OCI-LY7 (cell line): Measurements from ENCODE around the gene FUT2. TPM values are rescaled to one million over a fixed set of nuclear protein-coding genes. Genes with fewer than 3 reads are reported as not detected.

Source experiments
- Bru-seq: library from RNA; stranded (reverse); fragments of 400-500 nt; gene quantifications from one replicate; lab custom pipeline; 2021; lab: Mats Ljungman, UMichigan
- BruChase-seq, 2 experiments: library from RNA; stranded (reverse); fragments of 400-500 nt; gene quantifications; one replicate each; lab custom pipeline; 2021; lab: Mats Ljungman, UMichigan
- BruUV-seq: library from RNA; stranded (reverse); fragments of 400-500 nt; replicated peaks from 2 replicates; lab custom pipeline; 2021; lab: Mats Ljungman, UMichigan
- CTCF ChIA-PET: fragments of 300-600 bp; sonication (Branson Sonifier 250); formaldehyde crosslinking; loops from one replicate; lab custom pipeline; 2022; ENCODE audit warnings: antibody characterized with exemption; ENCODE audit not compliant: unreplicated experiment; lab: Charles Lee
- POLR2A ChIA-PET: fragments of 300-600 bp; sonication (Branson Sonifier 250); formaldehyde crosslinking; loops from one replicate; lab custom pipeline; 2022; ENCODE audit warnings: antibody characterized with exemption; lab: Charles Lee
- DNase-seq: peaks from one replicate; pipeline ENCODE4 v3.0.0-alpha.2; 2015; ENCODE audit warnings: low spot score
- H2AFZ ChIP-seq: fragments of 200-600 bp; sonication (generic), shearing (Covaris generic); 2 replicates; pipeline ENCODE4 v1.6.1; 2014; ENCODE audit warnings: mild to moderate bottlenecking, antibody characterized with exemption, low read length, moderate library complexity
- H3K27ac ChIP-seq: fragments of 200-600 bp; sonication (generic); 2 replicates; pipeline ENCODE4 v1.5.1; 2014; ENCODE audit warnings: mixed run types, low read depth, mild to moderate bottlenecking, moderate library complexity, low read length, inconsistent platforms; ENCODE audit not compliant: poor library complexity, severe bottlenecking
- H3K36me3 ChIP-seq: fragments of 200-600 bp; sonication (generic); 2 replicates; pipeline ENCODE4 v1.6.1; 2014; ENCODE audit warnings: mild to moderate bottlenecking, antibody characterized with exemption, low read length, moderate library complexity, mixed read lengths; ENCODE audit not compliant: insufficient read depth
- H3K4me1 ChIP-seq: fragments of 200-600 bp; sonication (generic); 2 replicates; pipeline ENCODE4 v1.5.1; 2014; ENCODE audit warnings: mild to moderate bottlenecking, low read length; ENCODE audit not compliant: insufficient read depth, poor library complexity, severe bottlenecking
- H3K4me2 ChIP-seq: fragments of 200-600 bp; sonication (generic); 2 replicates; pipeline ENCODE4 v1.6.1; 2014; ENCODE audit warnings: mild to moderate bottlenecking, low read length
- H3K4me3 ChIP-seq: fragments of 200-600 bp; sonication (generic); 2 replicates; pipeline ENCODE4 v1.5.1; 2014; ENCODE audit warnings: mild to moderate bottlenecking, low read depth, low read length; ENCODE audit not compliant: poor library complexity, severe bottlenecking
- H3K79me2 ChIP-seq: fragments of 200-600 bp; sonication (generic); 2 replicates; pipeline ENCODE4 v1.6.1; 2016; ENCODE audit warnings: low read depth, mild to moderate bottlenecking, low read length, moderate library complexity, mixed read lengths; ENCODE audit not compliant: insufficient read depth
- H3K9me2 ChIP-seq: fragments of 200-600 bp; sonication (generic); 2 replicates; pipeline ENCODE4 v1.6.1; 2016; ENCODE audit warnings: mild to moderate bottlenecking, low read length, mixed read lengths; ENCODE audit not compliant: insufficient read depth
- H3K9me3 ChIP-seq: fragments of 200-600 bp; sonication (generic); 2 replicates; pipeline ENCODE4 v1.6.1; 2014; ENCODE audit warnings: mild to moderate bottlenecking, mixed run types, low read length, mixed read lengths
- H4K20me1 ChIP-seq: fragments of 200-600 bp; sonication (generic); 2 replicates; pipeline ENCODE4 v1.6.1; 2014; ENCODE audit warnings: mild to moderate bottlenecking, antibody characterized with exemption, low read length, moderate library complexity, mixed read lengths; ENCODE audit not compliant: insufficient read depth
- CTCF ChIP-seq: fragments of 200-600 bp; sonication (generic); conservative IDR thresholded peaks from 2 replicates; pipeline ENCODE4 v1.5.1; 2014; ENCODE audit warnings: mild to moderate bottlenecking, antibody characterized with exemption, low read length, moderate library complexity, mixed read lengths
- EZH2phosphoT487 ChIP-seq: fragments of 200-600 bp; sonication (generic); IDR thresholded peaks from 2 replicates; pipeline ENCODE4 v1.6.1; 2018; ENCODE audit warnings: low read depth, borderline replicate concordance, mild to moderate bottlenecking, mixed run types, antibody characterized with exemption, low read length, moderate library complexity, mixed read lengths
- intact Hi-C: fragments of 100-400 bp; cut with micrococcal nuclease; formaldehyde crosslinking; loops from one replicate; pipeline ENCODE4 v1.10.0; 2022; ENCODE audit not compliant: unreplicated experiment
- long read RNA-seq: library from polyadenylated mRNA; stranded (forward); transcript quantifications from one replicate; pipeline ENCODE4 v2.0.0, GENCODE V29; 2022
- total RNA-seq, 2 experiments: library from RNA; depleted of rRNA in 1 of 2; stranded (reverse); fragments of >200 nt in 1 of 2; shearing (Covaris generic) in 1 of 2; gene quantifications; 2 replicates each; pipeline ENCODE4 v1.2.3, GENCODE V29; 2014 to 2022

Gene FUT2
- not detected in 2 replicates for total RNA-seq (2014; rRNA removed; shearing (Covaris generic))
- not detected in 2 replicates for total RNA-seq (2022)
- Bru-seq, nascent RNA, result percentile 9 among the genes with signal in this experiment
- percentile 10 among the genes with signal in this experiment for BruChase-seq, experiment 1, labeled RNA remaining after a 6-hour chase
- BruChase-seq, experiment 2, labeled RNA remaining after a 2-hour chase, result percentile 13 among the genes with signal in this experiment
- long read RNA-seq, result 0 reads

GRCh38 chr19:48695743-48696352 is at the start of gene FUT2:
FUT2 (plus strand) TSS chr19:48695971; CDS start chr19:48702957, 6,986 bp downstream.
- BruUV-seq, result no TSS peak
- intact Hi-C loops, result no loop called here
- Histone ChIP-seq H3K36me3 (no peaks in the 10 kb centered on the region), H4K20me1 (no peaks in the 10 kb centered on the region), H3K27ac (no peak within 1 kb of the TSS), H3K9me3 (no peaks in the 10 kb centered on the region), H3K4me2 (no peak within 1 kb of the TSS), H3K4me1 (no peaks in the 10 kb centered on the region), H2AFZ (no peak within 1 kb of the TSS), H3K4me3 (no peak within 1 kb of the TSS), H3K9me2 (no peaks in the 10 kb centered on the region), H3K79me2 (no peaks in the 10 kb centered on the region)
- TF ChIP-seq EZH2phosphoT487 (no peak), CTCF (no peak)
- no peak for DNase-seq
- ChIA-PET POLR2A (interaction anchor here (0.6 kb wide), 3 partner anchors 10 to 504 kb away, joined by 3 to 6 read pairs (median 6); no protein-coding TSS in a partner anchor), CTCF (no interaction called here)

GRCh38 chr19:48646001-48646721 is 49.6 kb upstream of the FUT2 start, which contains the start of gene CA11:
CA11 (minus strand) TSS chr19:48646187; CDS start chr19:48645632, 555 bp downstream.
- Histone ChIP-seq H3K9me3 (no peaks in the 10 kb centered on the region), H3K9me2 (no peaks in the 10 kb centered on the region), H4K20me1 (no peaks in the 10 kb centered on the region), H3K4me1 (peaks cover 29% of the 10 kb centered on the region), H2AFZ (peak within 1 kb of the TSS; percentile 95), H3K4me2 (peak within 1 kb of the TSS; percentile 92), H3K4me3 (peak within 1 kb of the TSS; percentile 66), H3K79me2 (no peaks in the 10 kb centered on the region), H3K27ac (peak within 1 kb of the TSS; percentile 25), H3K36me3 (no peaks in the 10 kb centered on the region)
- CTCF ChIA-PET, result no interaction called here
- no TSS peak for BruUV-seq
- POLR2A ChIA-PET, result interaction anchor here (0.6 to 0.7 kb wide), 2 partner anchors 163 to 1351 kb away, joined by 3 read pairs; no protein-coding TSS in a partner anchor
- intact Hi-C loops, result loop anchor here (1.0 to 5.0 kb wide), 4 partner anchors 29 to 326 kb away; no protein-coding TSS in a partner anchor
- DNase-seq, result peak; percentile 92
- no peak for TF ChIP-seq EZH2phosphoT487
- peak; percentile 83 for TF ChIP-seq CTCF
